Measurements from ENCODE around the gene EFCAB8.
"Not testable (repeated sequence)": the region's sequence is repeated elsewhere in the genome, so short reads cannot be mapped to it uniquely, and the experiment has no call there.

Gene EFCAB8

GRCh38 chr20:32887492-32887891, 28.8 kb downstream of the EFCAB8 start:
- DNase-seq (ENCODE audit: low read depth, low spot score) = no peak

DNA sequence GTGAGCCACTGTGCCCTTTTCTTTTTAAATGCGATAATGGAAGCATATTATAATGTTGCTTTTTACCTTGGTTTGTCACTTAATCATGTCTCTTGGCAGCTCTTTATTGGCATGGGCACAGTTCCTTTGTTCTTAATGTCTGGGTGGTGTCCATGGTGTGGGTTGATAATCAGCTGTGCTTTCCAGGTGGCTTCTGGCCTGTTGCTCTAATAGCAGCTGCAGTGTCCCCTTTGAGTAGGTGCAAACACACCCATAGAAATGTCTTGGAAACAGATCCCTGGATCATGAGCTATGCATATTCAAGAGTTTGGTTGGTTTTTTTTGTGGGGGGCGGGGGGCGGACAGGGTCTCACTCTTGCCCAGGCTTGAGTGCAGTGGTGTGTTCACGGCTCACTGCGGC, 29.9 kb downstream of the EFCAB8 start:
- DNase-seq (ENCODE audit: low read depth, low spot score) = no peak

DNA sequence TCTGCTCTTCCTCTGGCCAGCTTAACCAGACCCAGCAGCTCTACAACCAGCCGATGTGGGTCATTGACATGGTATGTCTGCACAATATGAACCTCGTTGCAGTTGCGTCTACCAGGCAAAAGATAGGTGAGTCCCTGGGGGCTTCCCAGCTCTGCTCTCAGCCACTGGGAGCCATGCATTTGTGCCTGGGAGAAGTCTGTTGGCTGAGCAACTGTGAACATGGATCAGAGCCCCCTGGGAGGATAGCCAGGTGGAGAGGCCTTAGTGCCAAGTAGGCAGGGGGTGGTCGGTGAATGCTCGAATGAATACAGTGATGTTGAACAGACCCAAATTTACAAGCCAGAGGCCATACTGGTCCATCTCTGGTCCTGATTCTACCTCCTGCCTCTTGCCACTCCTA, 30.6 kb downstream of the EFCAB8 start:
- DNase-seq (ENCODE audit: low read depth, low spot score) = no peak

GRCh38 chr20:32891491-32891890, 32.8 kb downstream of the EFCAB8 start:
- DNase-seq (ENCODE audit: low read depth, low spot score) = no peak

DNA sequence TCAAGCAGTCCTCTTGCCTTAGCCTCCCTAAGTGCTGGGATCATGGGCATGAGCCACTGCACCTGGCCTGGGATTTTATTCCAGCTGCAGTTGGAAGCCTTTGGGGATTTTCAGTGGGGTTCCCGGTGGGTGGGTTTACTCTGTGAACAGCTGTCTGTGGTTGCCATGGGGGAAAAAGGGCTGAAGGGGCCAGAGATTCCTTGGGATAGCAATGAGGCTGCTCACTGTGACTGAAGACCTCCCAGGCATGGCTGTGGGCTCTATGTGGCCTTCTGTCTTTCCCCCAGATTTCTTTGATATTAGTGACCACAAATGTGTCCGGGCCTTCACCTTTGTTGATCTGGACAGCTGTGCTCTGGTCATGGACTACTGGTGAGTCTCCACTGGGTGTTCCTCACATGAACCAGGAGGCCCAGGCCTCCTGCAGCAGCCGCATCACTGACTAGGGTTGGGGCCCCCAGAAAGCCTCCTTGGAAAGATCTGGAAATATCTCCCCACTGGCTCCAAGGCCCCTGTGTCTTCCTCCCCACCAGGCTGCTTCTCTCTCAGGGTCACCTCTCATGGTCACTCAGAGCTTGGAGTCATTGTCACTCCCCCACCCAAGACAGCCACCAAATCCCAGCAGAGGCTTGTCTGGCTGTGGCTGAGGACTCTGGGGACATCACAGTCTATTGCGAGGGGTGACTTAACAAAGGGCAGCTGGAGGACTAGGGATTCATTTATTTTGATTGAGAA, 33.4 kb downstream of the EFCAB8 start:
- no peak for DNase-seq (ENCODE audit: low read depth, low spot score)

DNA sequence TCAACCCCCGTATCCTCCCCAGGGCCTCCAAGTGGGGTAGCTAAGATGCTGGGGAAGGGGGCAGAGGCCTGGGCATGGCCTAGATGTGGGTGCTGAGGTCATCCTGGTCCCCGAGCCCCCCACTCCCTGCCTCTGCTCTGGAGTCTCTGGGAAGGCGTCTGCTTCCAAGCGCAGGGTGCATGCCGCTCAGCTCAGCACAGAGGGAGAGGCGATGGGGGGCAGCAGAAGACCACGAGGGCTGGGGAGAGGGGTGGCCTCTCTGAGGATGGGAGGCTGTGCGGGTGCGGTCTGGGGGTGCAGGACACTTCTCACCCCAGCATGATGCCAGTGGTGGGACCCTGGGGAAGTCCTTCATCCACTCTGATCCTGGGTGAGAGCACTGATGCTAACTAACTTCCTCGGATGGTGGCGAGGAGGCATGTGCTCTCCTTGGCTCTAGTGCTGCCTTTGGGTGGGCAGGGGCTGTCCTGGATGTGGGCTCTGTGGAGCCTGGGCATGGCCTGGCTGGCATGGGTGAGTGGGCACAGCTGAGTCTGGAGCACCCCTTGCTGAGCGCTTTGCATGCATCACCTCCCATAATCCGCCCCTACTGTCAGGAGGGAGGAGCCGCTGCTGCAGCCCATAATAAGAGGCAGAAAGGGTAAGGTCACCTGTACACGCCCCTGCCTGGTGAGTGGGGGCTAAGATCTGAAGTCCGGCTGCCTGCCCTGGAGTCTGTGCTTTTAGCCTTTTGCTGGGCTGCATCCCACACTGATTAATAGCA, 34.7 kb downstream of the EFCAB8 start:
- DNase-seq (ENCODE audit: low read depth, low spot score) = no peak

DNA sequence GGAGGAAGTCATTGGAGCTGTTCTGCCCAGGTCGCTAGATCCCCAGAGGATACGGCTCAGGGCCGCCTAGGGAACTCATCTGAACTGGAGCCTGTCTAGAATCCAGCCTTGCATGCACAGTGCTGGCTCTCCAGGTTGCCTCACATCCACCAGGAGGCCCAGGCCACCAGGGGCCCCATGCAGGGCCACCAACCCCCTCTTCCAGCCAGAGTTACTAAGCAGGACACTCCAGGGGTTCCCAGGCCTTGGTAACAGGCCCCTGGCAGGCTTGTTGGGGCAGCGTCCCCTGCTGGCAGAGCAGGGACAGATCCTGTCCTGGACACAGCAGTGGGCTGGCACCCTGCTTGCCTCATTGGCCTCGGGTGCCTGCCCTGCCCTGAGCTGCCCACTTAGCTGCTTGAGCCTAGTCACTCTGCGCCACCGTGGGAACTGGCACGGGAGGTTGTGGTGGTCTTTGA, 35.3 kb downstream of the EFCAB8 start:
- DNase-seq (ENCODE audit: low read depth, low spot score) = no peak

- no peak for DNase-seq (ENCODE audit: low read depth, low spot score)
These were observed 36.1 kb downstream of the EFCAB8 start for GRCh38 chr20:32894711-32895355.

DNA sequence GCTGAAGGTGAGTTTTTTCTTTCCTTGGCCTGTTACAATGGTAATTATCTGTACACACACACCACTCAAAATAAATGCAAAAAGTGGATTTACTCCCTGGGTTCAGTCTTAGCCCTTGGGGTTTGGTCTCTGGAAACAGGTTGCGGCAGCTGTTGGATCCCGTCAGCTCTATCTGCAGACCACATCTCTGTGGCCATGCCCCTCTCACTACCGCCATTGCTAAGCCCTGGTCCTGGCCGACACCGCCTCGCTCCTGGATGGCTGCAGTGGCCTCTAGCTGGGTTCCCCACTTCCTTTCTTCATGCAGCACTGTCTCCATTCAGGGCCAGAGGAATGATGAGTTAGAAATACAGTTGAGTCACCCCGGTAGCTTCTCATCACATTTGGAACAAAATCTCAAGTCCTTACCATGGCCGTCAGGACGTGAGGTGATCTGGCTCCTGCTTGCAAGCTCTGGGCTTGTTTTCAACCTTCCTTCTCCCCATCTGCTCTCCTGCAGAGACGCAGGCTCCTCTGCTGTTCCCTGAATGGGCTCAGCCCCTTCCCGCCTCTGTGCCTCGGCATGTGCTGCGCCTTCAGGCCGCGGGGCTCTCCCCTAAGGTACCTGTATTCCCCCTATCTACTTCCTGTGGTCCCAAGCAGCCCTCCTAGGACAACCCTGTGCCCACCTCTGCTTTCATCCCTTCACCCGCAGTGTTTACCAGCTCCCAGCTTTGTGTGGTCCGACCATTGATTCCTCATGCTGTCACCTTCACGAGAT, 38.0 kb downstream of the EFCAB8 start:
- no peak for DNase-seq (ENCODE audit: low read depth, low spot score)

GRCh38 chr20:32898729-32899128, 40.0 kb downstream of the EFCAB8 start:
- no peak for DNase-seq (ENCODE audit: low read depth, low spot score)

DNA sequence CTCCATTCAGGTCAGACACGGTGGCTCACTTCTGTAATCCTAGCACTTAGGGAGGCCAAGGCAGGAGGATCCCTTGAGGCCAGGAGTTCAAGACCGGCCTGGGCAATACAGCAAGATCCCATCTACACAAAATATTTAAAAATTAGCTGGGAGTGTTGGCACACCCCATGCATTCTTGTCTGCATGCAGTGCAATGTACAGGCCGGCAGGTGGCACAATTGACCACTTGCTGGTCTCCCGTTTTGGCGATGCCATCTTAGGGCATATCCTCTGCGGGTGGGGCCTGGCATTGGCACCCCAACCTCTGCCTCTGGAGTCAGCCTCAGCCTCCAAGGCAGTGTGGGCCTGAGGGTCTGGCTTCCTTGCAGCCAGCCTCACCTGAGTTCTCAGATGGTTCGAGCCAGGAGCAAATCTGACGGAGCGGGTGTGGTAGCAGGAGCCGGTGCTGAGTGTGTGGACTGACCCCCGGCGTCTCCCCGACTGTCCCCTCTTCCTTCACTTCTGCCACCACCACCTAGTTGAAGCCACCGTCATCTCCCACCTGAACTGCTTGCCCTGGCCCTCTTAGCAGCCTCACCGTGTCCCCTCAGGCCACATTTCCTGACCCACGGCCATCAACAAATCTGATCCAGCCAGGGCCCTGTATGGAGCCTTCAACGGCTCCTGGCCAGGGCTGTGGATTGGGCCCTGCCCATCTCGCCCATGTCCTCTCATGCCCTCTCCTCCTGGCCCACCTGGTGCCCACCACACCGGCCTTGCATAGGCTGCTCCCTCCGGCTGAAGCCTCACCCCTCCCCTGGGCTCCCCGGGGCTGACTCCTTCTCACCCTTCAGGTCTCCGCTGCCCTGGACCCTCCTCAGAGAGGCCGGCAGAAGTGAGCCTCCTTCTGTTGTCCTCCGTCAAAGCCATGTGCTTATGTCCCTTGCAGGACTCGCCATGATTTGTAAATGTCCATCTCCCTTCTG, 44.0 kb downstream of the EFCAB8 start:
- no peak for DNase-seq (ENCODE audit: low read depth, low spot score)

GRCh38 chr20:32903666-32904175, 45.0 kb downstream of the EFCAB8 start:
- no peak for DNase-seq (ENCODE audit: low read depth, low spot score)

GRCh38 chr20:32904678-32905077, 46.0 kb downstream of the EFCAB8 start:
- DNase-seq (ENCODE audit: low read depth, low spot score) = not testable (repeated sequence)

DNA sequence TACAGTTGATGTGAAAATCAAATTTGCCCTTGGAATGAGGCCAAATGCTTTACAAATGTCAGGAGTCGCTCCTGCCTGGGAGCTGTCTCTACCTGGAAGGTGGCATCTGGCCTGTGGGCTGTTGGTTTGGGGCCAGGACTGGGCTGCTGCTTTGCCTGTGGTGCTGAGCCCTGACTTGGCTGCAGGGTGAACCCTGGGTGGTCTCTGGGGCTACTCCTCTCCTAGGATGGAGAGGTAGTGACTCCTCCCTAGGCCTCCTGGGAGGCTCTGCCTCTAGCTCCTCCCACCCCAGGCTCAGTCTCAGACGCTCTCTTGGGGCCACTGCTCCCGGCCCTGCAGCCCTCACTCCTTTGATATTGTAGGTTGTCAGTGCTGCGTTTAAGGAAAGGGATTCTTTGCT, 47.5 kb downstream of the EFCAB8 start:
- DNase-seq (ENCODE audit: low read depth, low spot score) = no peak

DNA sequence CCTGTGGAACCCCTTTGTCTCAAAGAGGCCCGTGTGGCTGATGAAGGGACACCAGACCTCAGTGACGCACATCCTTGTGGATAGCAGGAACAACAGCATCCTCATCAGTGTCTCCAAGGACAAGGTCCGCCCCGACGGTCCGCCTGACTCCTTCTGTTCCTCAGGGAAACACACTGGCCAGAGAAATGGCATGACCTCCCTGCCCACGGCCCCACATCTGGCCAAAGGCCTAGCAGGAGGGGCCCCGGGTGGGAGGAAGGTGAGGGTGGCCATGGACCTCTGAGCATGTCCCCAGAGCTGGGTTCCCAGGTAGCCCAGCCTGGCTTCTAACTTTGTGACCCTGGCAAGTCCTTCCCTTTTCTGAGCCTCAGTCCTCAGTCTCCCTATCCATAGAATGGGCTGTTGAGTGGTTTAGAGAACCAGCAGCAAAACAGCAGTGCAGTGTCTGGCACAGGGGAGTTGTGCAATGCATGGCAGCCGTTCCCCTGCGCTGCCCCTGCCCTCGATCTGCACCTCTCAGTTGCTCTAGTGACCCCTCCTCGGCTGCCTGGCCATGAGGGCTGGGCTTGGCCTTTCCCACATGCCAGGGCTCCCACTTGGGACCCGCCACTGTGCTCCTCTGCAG, 48.3 kb downstream of the EFCAB8 start:
- no peak for DNase-seq (ENCODE audit: low read depth, low spot score)

- DNase-seq (ENCODE audit: low read depth, low spot score) = no peak
These were observed 49.2 kb downstream of the EFCAB8 start for GRCh38 chr20:32907886-32908285.

DNA sequence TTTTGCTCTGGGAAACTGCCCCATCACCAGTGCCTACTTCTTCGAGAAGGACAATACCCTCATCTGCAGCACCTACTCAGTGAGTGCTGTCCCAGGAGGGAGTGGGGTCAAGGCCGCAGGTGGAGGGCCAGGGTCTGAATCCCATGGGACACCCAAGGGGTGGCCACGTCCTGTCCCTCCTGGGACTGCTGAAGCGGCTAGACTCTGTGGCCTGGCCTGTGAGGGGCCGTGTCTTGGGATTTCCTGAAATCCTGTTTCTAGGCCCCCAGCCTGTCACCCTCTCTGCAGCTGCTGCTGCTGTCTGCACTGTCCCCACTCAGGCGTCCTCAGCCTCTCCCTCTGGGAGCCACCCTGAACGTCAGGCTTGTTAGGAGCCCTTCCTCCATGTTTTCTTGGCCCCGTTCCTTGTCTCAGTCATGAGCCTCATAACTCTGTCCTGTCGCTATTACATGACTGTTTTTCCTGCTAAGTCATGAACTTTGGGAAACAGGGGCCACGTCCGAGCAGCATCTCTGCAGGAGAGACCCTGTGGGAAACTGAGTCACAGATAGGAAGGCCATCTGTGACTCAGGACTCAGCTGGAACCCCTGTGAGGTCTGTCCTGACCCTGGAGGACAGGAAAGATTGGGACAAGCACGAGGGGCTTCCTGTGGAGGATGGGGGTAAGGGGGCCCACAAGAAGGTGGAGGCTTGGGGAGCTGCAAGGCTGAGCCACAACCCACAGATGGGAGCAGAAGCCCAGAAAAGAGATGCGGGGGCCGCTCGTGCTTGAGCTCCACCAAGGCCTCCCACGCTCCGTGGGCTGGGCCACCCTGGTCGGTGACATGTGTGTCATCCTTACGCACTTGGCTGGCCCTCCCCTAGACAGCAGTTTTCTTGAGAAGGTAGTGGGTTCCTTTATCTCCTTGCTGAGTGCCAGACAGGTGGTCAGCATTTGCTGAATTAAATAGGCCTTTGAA, 49.9 kb downstream of the EFCAB8 start:
- no peak for DNase-seq (ENCODE audit: low read depth, low spot score)

DNA sequence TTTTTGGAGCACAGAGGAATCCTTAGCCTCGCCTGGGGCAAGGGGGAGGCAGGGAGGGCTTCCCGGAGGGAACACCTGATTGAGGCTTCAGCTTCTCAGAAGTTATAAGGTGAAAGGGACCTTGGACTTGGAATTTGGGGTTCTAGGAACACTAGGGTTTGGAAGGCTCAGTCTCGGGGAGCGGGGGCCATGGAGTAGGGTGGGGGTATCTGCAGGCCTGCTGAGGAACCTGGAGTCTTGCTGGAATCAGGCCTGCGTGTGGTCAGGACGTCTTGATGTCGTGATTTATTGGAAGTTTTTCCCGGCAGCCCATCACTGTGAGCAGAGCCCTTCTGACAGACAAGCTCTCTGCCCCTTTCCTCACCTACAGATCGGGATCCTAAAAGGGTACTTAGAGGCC, 50.7 kb downstream of the EFCAB8 start:
- no peak for DNase-seq (ENCODE audit: low read depth, low spot score)

All from smooth muscle cell of the brain vasculature (primary cell).